Psoas muscle (tissue), 8 donors: ENCODE data around the gene CHRNA9. TPM values are rescaled to one million over a fixed set of nuclear protein-coding genes. Genes with fewer than 3 reads are reported as not detected.
"Not testable (repeated sequence)": the region's sequence is repeated elsewhere in the genome, so short reads cannot be mapped to it uniquely, and the experiment has no call there.

Experiments
- ATAC-seq, 4 donors: fragments of 200-7000 bp; cut with Tn5 transposase; one replicate each; pipeline ENCODE4 v1.9.1; 2020; ENCODE audit warnings: moderate library complexity in 3 of 4, mild to moderate bottlenecking in 2 of 4
- DNase-seq, 2 donors: peaks; one replicate each; pipeline ENCODE4 v3.0.0-alpha.2; 2020
- H3K27ac ChIP-seq: fragments of 200-600 bp; one replicate; pipeline ENCODE4 v1.8.0; 2022
- H3K27me3 ChIP-seq, 3 donors: fragments of 200-600 bp in 1 of 3; one replicate each; pipeline versions ENCODE4 v1.6.1 to v1.8.0; 2013 to 2022; ENCODE audit warnings: low read length in 2 of 3, mild to moderate bottlenecking in 2 of 3, moderate library complexity in 1 of 3; ENCODE audit not compliant: insufficient read depth in 3 of 3
- H3K36me3 ChIP-seq, 2 donors: fragments of 200-600 bp in 1 of 2; one replicate each; pipeline versions ENCODE4 v1.6.1 to v1.8.0; 2013 to 2022; ENCODE audit warnings: low read depth in 1 of 2, mild to moderate bottlenecking in 1 of 2, moderate library complexity in 1 of 2; ENCODE audit not compliant: insufficient read depth in 1 of 2
- H3K4me1 ChIP-seq: fragments of 200-600 bp; one replicate; pipeline ENCODE4 v1.8.0; 2022
- H3K4me3 ChIP-seq: fragments of 200-600 bp; one replicate; pipeline ENCODE4 v1.8.0; 2022; ENCODE audit warnings: mild to moderate bottlenecking
- H3K9me3 ChIP-seq: fragments of 200-600 bp; one replicate; pipeline ENCODE4 v1.8.0; 2022
- WGBS, 3 donors: extraction: QIAGEN DNeasy Blood & Tissue Kit; methylation state at CpG; one replicate each; pipeline versions ENCODE4 v1.1.6 to v1.1.7; 2013; 5-methylcytosine and 5-hydroxymethylcytosine counted together
- intact Hi-C, 2 donors: fragments of 100-400 bp; cut with DNase I; formaldehyde crosslinking; loops; one replicate each; pipeline versions ENCODE4 v1.11.0 to v1.14.2; 2022
- polyA plus RNA-seq, 3 donors: library from polyadenylated mRNA; stranded (reverse); fragments of 200-250 nt; gene quantifications; one replicate each; pipeline ENCODE4 v1.2.3, GENCODE V29; 2013
- total RNA-seq, 4 donors: library from RNA; stranded (reverse); fragmentation: NEBNext Ultra II Directional in 2 of 4; extraction: Animal tissue kit (Norgen Biotek cat#: 25700) in 2 of 4; gene quantifications; one replicate each; pipeline versions ENCODE4 v1.2.1 to v1.2.4, GENCODE V29; 2021 to 2023
- TF ChIP-seq, protein P1 (sequence below): fragments of 200-600 bp; IDR thresholded peaks from one replicate; pipeline ENCODE4 v1.8.0; 2022; ENCODE audit warnings: antibody characterized with exemption
- donor health status: healthy with polysubstance abuse.
- donor health status: DM: no; HTN: no; CAD: no; lungs with moderate emphysema.
- donor health status: Bipolar disorder and iron deficiency.
- donor health status: healthy.
- donor health status: DM: yes; HTN: yes; CAD: no.
- donor health status: DM: no; HTN: no; CAD: no.
- donor health status: DM: no; HTN: no; CAD: no.
- donor health status: DM: yes; HTN: yes; CAD: no.

The CHRNA9 gene
- total and polyA plus RNA-seq, 7 donors: 0.01 TPM; not detected in 6

- H3K27ac ChIP-seq: no peak overlapping the region
- TF ChIP-seq, protein P1, sequence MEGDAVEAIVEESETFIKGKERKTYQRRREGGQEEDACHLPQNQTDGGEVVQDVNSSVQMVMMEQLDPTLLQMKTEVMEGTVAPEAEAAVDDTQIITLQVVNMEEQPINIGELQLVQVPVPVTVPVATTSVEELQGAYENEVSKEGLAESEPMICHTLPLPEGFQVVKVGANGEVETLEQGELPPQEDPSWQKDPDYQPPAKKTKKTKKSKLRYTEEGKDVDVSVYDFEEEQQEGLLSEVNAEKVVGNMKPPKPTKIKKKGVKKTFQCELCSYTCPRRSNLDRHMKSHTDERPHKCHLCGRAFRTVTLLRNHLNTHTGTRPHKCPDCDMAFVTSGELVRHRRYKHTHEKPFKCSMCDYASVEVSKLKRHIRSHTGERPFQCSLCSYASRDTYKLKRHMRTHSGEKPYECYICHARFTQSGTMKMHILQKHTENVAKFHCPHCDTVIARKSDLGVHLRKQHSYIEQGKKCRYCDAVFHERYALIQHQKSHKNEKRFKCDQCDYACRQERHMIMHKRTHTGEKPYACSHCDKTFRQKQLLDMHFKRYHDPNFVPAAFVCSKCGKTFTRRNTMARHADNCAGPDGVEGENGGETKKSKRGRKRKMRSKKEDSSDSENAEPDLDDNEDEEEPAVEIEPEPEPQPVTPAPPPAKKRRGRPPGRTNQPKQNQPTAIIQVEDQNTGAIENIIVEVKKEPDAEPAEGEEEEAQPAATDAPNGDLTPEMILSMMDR: no peak
These were observed 42.8 kb upstream of the CHRNA9 start for GRCh38 chr4:40292313-40292759.

GRCh38 chr4:40294339-40294738 lies 40.8 kb upstream of the CHRNA9 start:
- no peak for ATAC-seq
- Histone ChIP-seq H3K9me3 (no peaks in the 10 kb centered on the region), H3K4me3 (no peak overlapping the region), H3K27me3 (no peaks in the 10 kb centered on the region), H3K4me1 (no peaks in the 10 kb centered on the region), H3K27ac (no peak overlapping the region), H3K36me3 (no peaks in the 10 kb centered on the region)
- TF ChIP-seq, protein P1: no peak
- intact Hi-C loops: no loop called here
- 84 to 92% (median 85%) methylated on average over 1 of the region's 1 CpG for WGBS, 3 donors
- no peak for DNase-seq

More at GRCh38 chr4:40292313-40292759, 42.8 kb upstream of the CHRNA9 start:
- DNase-seq (no peak), ATAC-seq (no peak)
- no peak overlapping the region for H3K4me3 ChIP-seq
- H3K4me1 ChIP-seq: no peaks in the 10 kb centered on the region
- no peaks in the 10 kb centered on the region for H3K27me3 ChIP-seq
- no peaks in the 10 kb centered on the region for H3K9me3 ChIP-seq
- 66 to 82% (median 80%) methylated on average over 2 of the region's 2 CpGs for WGBS, 3 donors
- intact Hi-C loops: no loop called here
- H3K36me3 ChIP-seq: no peaks in the 10 kb centered on the region

GRCh38 chr4:40295030-40295429 lies 40.1 kb upstream of the CHRNA9 start:
- H3K27me3 ChIP-seq, H3K9me3 ChIP-seq, H3K4me1 ChIP-seq, ATAC-seq, H3K27ac ChIP-seq, intact Hi-C loops, H3K4me3 ChIP-seq, H3K36me3 ChIP-seq, DNase-seq: not testable (repeated sequence)

- Histone ChIP-seq H3K4me1 (no peaks in the 10 kb centered on the region), H3K36me3 (no peaks in the 10 kb centered on the region), H3K9me3 (no peaks in the 10 kb centered on the region), H3K27ac (no peak overlapping the region), H3K27me3 (no peaks in the 10 kb centered on the region), H3K4me3 (no peak overlapping the region)
- TF ChIP-seq, protein P1: no peak
- DNase-seq (no peak), ATAC-seq (no peak)
- WGBS, 3 donors: 94 to 96% (median 96%) methylated on average over 4 of the region's 4 CpGs
- intact Hi-C loops: no loop called here
These were observed 39.6 kb upstream of the CHRNA9 start for GRCh38 chr4:40295572-40295971.

DNA sequence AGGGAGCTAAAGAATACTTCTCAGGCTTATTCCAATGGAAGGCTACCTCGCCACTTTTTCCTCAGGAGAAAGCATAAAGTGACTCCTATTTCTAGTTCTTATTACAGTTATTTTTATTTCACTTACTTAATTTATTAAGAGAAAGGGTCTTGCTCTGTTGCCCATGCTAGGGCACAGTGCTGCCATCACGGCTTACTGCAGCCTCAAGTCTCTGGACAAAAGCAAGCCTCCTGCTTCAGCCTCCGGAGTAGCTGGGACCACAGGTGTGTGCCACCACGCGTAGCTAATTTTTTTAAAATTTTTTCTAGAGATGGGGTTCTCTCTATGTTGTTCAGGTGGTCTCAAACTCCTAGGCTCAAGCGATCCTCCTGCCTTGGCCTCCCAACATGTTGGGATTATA lies 36.0 kb upstream of the CHRNA9 start:
- DNase-seq: no peak
- TF ChIP-seq, protein P1: no peak
- intact Hi-C loops: no loop called here

More for the DNA sequence above, 36.0 kb upstream of the CHRNA9 start:
- H3K9me3 ChIP-seq: no peaks in the 10 kb centered on the region
- no peak overlapping the region for H3K27ac ChIP-seq
- no peaks in the 10 kb centered on the region for H3K36me3 ChIP-seq
- H3K27me3 ChIP-seq: peaks cover 0 to 4% (median 0%) of the 10 kb centered on the region in 3 donors
- ATAC-seq: no peak
- 92 to 94% (median 92%) methylated on average over 6 of the region's 6 CpGs for WGBS, 3 donors
- no peaks in the 10 kb centered on the region for H3K4me1 ChIP-seq
- no peak overlapping the region for H3K4me3 ChIP-seq
